Measurements from ENCODE around the gene PHF19. TPM values are rescaled to one million over a fixed set of nuclear protein-coding genes. Genes with fewer than 3 reads are reported as not detected.

PHF19 gene
- total RNA-seq, 1 experiment from 2014 or later, result 39.0 TPM

DNA sequence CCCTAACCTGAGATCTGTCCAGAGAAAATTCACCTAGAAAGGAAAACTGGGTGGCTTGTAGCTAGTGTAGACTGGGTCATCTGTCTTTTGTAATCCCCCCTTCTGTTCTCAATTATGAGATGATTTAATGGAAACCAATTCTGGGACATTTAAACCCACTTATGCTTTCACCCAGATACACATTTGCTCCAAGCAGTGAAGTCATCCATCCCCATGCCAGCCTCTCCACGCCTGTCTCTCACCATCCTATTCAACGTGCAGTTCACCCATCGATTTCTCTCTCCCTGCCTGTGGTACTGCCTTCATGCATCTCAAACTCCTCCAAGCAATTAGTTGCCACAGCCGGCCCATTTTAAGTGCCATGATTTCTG lies 1.8 kb downstream of the PHF19 start (continued):
- TF ChIP-seq, protein P1, sequence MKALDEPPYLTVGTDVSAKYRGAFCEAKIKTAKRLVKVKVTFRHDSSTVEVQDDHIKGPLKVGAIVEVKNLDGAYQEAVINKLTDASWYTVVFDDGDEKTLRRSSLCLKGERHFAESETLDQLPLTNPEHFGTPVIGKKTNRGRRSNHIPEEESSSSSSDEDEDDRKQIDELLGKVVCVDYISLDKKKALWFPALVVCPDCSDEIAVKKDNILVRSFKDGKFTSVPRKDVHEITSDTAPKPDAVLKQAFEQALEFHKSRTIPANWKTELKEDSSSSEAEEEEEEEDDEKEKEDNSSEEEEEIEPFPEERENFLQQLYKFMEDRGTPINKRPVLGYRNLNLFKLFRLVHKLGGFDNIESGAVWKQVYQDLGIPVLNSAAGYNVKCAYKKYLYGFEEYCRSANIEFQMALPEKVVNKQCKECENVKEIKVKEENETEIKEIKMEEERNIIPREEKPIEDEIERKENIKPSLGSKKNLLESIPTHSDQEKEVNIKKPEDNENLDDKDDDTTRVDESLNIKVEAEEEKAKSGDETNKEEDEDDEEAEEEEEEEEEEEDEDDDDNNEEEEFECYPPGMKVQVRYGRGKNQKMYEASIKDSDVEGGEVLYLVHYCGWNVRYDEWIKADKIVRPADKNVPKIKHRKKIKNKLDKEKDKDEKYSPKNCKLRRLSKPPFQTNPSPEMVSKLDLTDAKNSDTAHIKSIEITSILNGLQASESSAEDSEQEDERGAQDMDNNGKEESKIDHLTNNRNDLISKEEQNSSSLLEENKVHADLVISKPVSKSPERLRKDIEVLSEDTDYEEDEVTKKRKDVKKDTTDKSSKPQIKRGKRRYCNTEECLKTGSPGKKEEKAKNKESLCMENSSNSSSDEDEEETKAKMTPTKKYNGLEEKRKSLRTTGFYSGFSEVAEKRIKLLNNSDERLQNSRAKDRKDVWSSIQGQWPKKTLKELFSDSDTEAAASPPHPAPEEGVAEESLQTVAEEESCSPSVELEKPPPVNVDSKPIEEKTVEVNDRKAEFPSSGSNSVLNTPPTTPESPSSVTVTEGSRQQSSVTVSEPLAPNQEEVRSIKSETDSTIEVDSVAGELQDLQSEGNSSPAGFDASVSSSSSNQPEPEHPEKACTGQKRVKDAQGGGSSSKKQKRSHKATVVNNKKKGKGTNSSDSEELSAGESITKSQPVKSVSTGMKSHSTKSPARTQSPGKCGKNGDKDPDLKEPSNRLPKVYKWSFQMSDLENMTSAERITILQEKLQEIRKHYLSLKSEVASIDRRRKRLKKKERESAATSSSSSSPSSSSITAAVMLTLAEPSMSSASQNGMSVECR (CRISPR knock-in tag; IDR thresholded peaks at IDR 0.05; ENCODE audit: borderline replicate concordance), result no peak
- TF ChIP-seq ZSCAN18 (CRISPR knock-in tag; IDR thresholded peaks at IDR 0.05), result no peak

DNA sequence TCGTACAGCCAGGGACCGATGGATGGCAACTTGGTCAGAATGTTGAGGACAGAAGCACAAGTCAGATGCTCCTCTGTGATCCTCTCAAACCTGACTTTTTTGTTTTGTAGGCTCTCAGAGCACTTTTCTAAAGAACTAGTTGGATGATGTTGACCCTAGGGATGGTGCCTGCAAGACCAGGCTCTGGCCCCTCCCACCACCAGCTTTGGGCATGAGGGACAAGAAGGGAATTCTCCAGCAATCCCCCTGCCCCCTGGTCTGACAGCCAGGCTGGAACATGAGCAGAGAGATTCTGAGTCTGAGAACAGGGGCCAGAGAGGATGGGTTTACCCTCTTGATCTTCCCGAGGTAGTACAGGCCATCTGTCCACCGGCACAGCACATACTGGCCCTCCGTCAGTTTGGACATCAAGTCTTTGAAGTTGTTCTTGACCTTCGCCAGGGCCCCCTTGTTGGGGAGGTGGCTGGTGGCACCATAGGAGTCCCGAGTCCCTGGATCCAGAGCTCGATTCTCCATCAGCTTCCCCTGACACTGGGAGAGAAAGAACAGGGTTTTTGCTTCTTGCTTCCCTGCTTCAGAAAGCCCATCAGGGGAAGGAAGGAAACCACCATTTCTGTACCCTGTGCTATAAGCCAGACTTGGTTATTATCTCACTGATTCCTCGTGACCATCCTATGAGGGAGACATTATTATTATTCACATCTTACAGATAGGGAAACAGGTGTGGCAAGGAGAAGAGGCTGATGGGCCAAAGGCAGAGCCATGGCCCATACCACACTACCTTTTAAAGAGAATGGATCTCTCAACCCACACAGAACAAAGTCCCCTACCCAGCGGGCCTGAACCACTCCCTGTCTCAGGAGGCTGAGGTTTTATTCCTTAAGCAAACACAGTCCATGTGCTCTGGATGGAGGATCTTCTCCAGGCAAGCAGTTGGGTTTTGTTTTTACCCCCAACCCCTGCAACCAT lies 2.5 kb downstream of the PHF19 start:
- CTCF ChIA-PET, result interaction anchor here (1.1 to 1.4 kb wide), 3 partner anchors 9 to 54 kb away, joined by 4 to 7 read pairs (median 4); no protein-coding TSS in a partner anchor
- H3K4me1 Mint-ChIP-seq, result peaks cover 63% of the 10 kb centered on the region
- peaks cover 12% of the 10 kb centered on the region for H3K27me3 Mint-ChIP-seq (ENCODE audit: low read depth)
- POLR2A ChIA-PET, result interaction anchor here (1.0 to 1.4 kb wide), 2 partner anchors 55 to 81 kb away, joined by 4 to 6 read pairs; partner anchors contain the start of gene FBXW2
- ATAC-seq (no peak), DNase-seq (ENCODE audit: low spot score) (no peak)
- TF ChIP-seq GRHL2 (CRISPR knock-in tag; IDR thresholded peaks at IDR 0.05; ENCODE audit: insufficient replicate concordance, severe bottlenecking), result no peak
- 0 out of 2 replicates have a peak overlapping the region, but pooled peaks have one; percentile 14 for H3K4me3 Mint-ChIP-seq
- no peaks in the 10 kb centered on the region for H3K9me3 Mint-ChIP-seq
- H3K27ac Mint-ChIP-seq, result peak overlapping the region; percentile 96
- H3K36me3 Mint-ChIP-seq, result peaks cover 11% of the 10 kb centered on the region

- ChIA-PET POLR2A (interaction anchor here (0.6 to 1.5 kb wide), 6 partner anchors 21 to 80 kb away, joined by 3 to 6 read pairs (median 4); partner anchors contain the start of genes FBXW2 and TRAF1), CTCF (interaction anchor here (1.0 to 1.8 kb wide), 9 partner anchors 9 to 118 kb away, joined by 3 to 9 read pairs (median 4); no protein-coding TSS in a partner anchor)
- Mint-ChIP-seq H3K36me3 (peaks cover 11% of the 10 kb centered on the region), H3K27ac (peak overlapping the region; percentile 96), H3K27me3 (ENCODE audit: low read depth) (peaks cover 12% of the 10 kb centered on the region), H3K4me3 (peak overlapping the region; percentile 14), H3K9me3 (no peaks in the 10 kb centered on the region), H3K4me1 (peaks cover 60% of the 10 kb centered on the region)
- peak; percentile 57 for ATAC-seq
- peak; percentile 89 for DNase-seq (ENCODE audit: low spot score)
- peak; percentile 53; the same call in 1 of the 2 replicates for TF ChIP-seq ZNF423 (CRISPR knock-in tag; IDR thresholded peaks at IDR 0.05)
- TF ChIP-seq CREM (CRISPR knock-in tag; IDR thresholded peaks at IDR 0.05), result no peak
- no peak for TF ChIP-seq AR (CRISPR knock-in tag; IDR thresholded peaks at IDR 0.05)
- TF ChIP-seq NFE2L1 (CRISPR knock-in tag; IDR thresholded peaks at IDR 0.05), result no peak
- TF ChIP-seq NR3C1 (CRISPR knock-in tag; conservative IDR thresholded peaks at IDR 0.05; ENCODE audit: low read depth), result no peak
- TF ChIP-seq USF1 (CRISPR knock-in tag; IDR thresholded peaks at IDR 0.05), result peak; percentile 21; the same call in 1 of the 2 replicates
- peak; percentile 30; the same call in 1 of the 2 replicates for TF ChIP-seq ETV6 (CRISPR knock-in tag; IDR thresholded peaks at IDR 0.05)
- TF ChIP-seq ZNF232 (CRISPR knock-in tag; IDR thresholded peaks at IDR 0.05), result no peak
- no peak for TF ChIP-seq FOXP1 (CRISPR knock-in tag; IDR thresholded peaks at IDR 0.05; ENCODE audit: borderline replicate concordance)
- TF ChIP-seq, protein P2, sequence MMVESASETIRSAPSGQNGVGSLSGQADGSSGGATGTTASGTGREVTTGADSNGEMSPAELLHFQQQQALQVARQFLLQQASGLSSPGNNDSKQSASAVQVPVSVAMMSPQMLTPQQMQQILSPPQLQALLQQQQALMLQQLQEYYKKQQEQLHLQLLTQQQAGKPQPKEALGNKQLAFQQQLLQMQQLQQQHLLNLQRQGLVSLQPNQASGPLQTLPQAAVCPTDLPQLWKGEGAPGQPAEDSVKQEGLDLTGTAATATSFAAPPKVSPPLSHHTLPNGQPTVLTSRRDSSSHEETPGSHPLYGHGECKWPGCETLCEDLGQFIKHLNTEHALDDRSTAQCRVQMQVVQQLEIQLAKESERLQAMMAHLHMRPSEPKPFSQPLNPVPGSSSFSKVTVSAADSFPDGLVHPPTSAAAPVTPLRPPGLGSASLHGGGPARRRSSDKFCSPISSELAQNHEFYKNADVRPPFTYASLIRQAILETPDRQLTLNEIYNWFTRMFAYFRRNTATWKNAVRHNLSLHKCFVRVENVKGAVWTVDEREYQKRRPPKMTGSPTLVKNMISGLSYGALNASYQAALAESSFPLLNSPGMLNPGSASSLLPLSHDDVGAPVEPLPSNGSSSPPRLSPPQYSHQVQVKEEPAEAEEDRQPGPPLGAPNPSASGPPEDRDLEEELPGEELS (CRISPR knock-in tag; IDR thresholded peaks at IDR 0.05), result peak; percentile 48; the same call in 1 of the 2 replicates
- TF ChIP-seq ZSCAN18 (CRISPR knock-in tag; IDR thresholded peaks at IDR 0.05), result no peak
- no peak for TF ChIP-seq OVOL2 (CRISPR knock-in tag; IDR thresholded peaks at IDR 0.05; ENCODE audit: borderline replicate concordance)
- no peak for TF ChIP-seq PRRX2 (CRISPR knock-in tag; IDR thresholded peaks at IDR 0.05)
These were observed 3.5 kb downstream of the PHF19 start for GRCh38 chr9:120873512-120873911.
